NCI-H345 treated with DMSO at 0.1 percent for 48 hours (cell line): ENCODE data around the gene PEX7.
"Not testable (repeated sequence)": the region's sequence is repeated elsewhere in the genome, so short reads cannot be mapped to it uniquely, and the experiment has no call there.

ENCODE experiments used
- DNase-seq: peaks from one replicate; lab custom pipeline; 2025; ENCODE audit not compliant: unreplicated experiment; lab: John Stamatoyannopoulos, UW

PEX7 gene

GRCh38 chr6:136840276-136841001 lies 18.0 kb downstream of the PEX7 start:
- no peak for DNase-seq

GRCh38 chr6:136843210-136843609 lies 20.8 kb downstream of the PEX7 start:
- DNase-seq = no peak

GRCh38 chr6:136846046-136846445 lies 23.7 kb downstream of the PEX7 start:
- DNase-seq = peak; percentile 63

- not testable (repeated sequence) for DNase-seq
These were observed 24.1 kb downstream of the PEX7 start for GRCh38 chr6:136846477-136846876.

- not testable (repeated sequence) for DNase-seq
These were observed 27.7 kb downstream of the PEX7 start for GRCh38 chr6:136849979-136850563.

- DNase-seq = no peak
These were observed 37.0 kb downstream of the PEX7 start for GRCh38 chr6:136859430-136859829.

- no peak for DNase-seq
These were observed 37.7 kb downstream of the PEX7 start for GRCh38 chr6:136860043-136860442.

- DNase-seq = no peak
These were observed 40.3 kb downstream of the PEX7 start for GRCh38 chr6:136862662-136863061.

GRCh38 chr6:136863752-136864151 lies 41.4 kb downstream of the PEX7 start:
- no peak for DNase-seq

GRCh38 chr6:136864676-136865075 lies 42.3 kb downstream of the PEX7 start:
- no peak for DNase-seq

- no peak for DNase-seq
These were observed 44.6 kb downstream of the PEX7 start for GRCh38 chr6:136866872-136867416.

- DNase-seq = no peak
These were observed 47.1 kb downstream of the PEX7 start for GRCh38 chr6:136869451-136869850.

- DNase-seq = no peak
These were observed 51.4 kb downstream of the PEX7 start for GRCh38 chr6:136873748-136874147.

- DNase-seq = not testable (repeated sequence)
These were observed 54.1 kb downstream of the PEX7 start for GRCh38 chr6:136876469-136876868.

GRCh38 chr6:136880748-136881460 lies 58.5 kb downstream of the PEX7 start:
- DNase-seq = no peak

- DNase-seq = no peak
These were observed 63.7 kb downstream of the PEX7 start for GRCh38 chr6:136886091-136886490.

GRCh38 chr6:136887953-136888352 lies 65.6 kb downstream of the PEX7 start:
- no peak for DNase-seq

- no peak for DNase-seq
These were observed 67.1 kb downstream of the PEX7 start for GRCh38 chr6:136889271-136890193.

- DNase-seq = no peak
These were observed 67.9 kb downstream of the PEX7 start for GRCh38 chr6:136890194-136890839.

GRCh38 chr6:136890986-136891385 lies 68.6 kb downstream of the PEX7 start:
- no peak for DNase-seq
